Measurements from ENCODE around the gene SIPA1L3.
"Not testable (repeated sequence)": the region's sequence is repeated elsewhere in the genome, so short reads cannot be mapped to it uniquely, and the experiment has no call there.

Gene SIPA1L3

GRCh38 chr19:38064661-38065425 is 157.8 kb downstream of the SIPA1L3 start:
- no peaks in the 10 kb centered on the region for H3K27me3 ChIP-seq (ENCODE audit: control insufficient read depth in 3 of 3, insufficient read depth in 3 of 3, low read depth in 1 of 3, low read length in 3 of 3)

GRCh38 chr19:38065775-38066174 is 158.8 kb downstream of the SIPA1L3 start:
- DNase-seq (ENCODE audit: low spot score); H4K8ac ChIP-seq (ENCODE audit: low read depth, low read length); H3K36me3 ChIP-seq (replicated peaks in 1 of 2; ENCODE audit: control insufficient read depth in 2 of 2, insufficient read depth in 2 of 2, low read length in 2 of 2); H2BK120ac ChIP-seq (ENCODE audit: low read depth, low read length); H2AFZ ChIP-seq (ENCODE audit: low read length); H2BK12ac ChIP-seq (ENCODE audit: low read length); H2BK5ac ChIP-seq (ENCODE audit: low read length); H3K14ac ChIP-seq (ENCODE audit: low read length); H3K4me1 ChIP-seq (ENCODE audit: control insufficient read depth in 2 of 2, insufficient read depth in 1 of 2, low read depth in 1 of 2, low read length in 2 of 2); H2AK5ac ChIP-seq (ENCODE audit: low read depth, low read length); H3K27ac ChIP-seq (replicated peaks; ENCODE audit: low read length); H2BK15ac ChIP-seq (ENCODE audit: low read length); H3K23ac ChIP-seq (ENCODE audit: low read depth, low read length, poor library complexity); H4K91ac ChIP-seq (ENCODE audit: low read depth, low read length, poor library complexity); H3K18ac ChIP-seq (ENCODE audit: low read length); H3K4me3 ChIP-seq (ENCODE audit: low read length in 2 of 2); H3K9me3 ChIP-seq (replicated peaks in 1 of 2; ENCODE audit: control insufficient read depth in 2 of 2, insufficient read depth in 1 of 2, low read depth in 1 of 2, low read length in 2 of 2); H3K9ac ChIP-seq (ENCODE audit: low read depth, low read length, poor library complexity); H3K27me3 ChIP-seq (ENCODE audit: control insufficient read depth in 3 of 3, insufficient read depth in 3 of 3, low read depth in 1 of 3, low read length in 3 of 3); H3K4ac ChIP-seq (ENCODE audit: low read length); H3K79me1 ChIP-seq (ENCODE audit: low read depth, low read length); H3K4me2 ChIP-seq (ENCODE audit: insufficient read depth, low read length, poor library complexity, severe bottlenecking): not testable (repeated sequence)
- no CpG with 5 or more reads among the region's 7 CpGs for WGBS, 2 donors (ENCODE audit: extremely low coverage in 2 of 2, insufficient read length in 2 of 2, insufficient replicate concordance in 1 of 2)

More at GRCh38 chr19:38064661-38065425, 157.8 kb downstream of the SIPA1L3 start:
- Histone ChIP-seq H3K4me1 (ENCODE audit: control insufficient read depth in 2 of 2, insufficient read depth in 1 of 2, low read depth in 1 of 2, low read length in 2 of 2) (peaks cover 3 to 8% of the 10 kb centered on the region in 2 donors), H4K91ac (ENCODE audit: low read depth, low read length, poor library complexity) (no peak overlapping the region), H3K4ac (ENCODE audit: low read length) (no peak overlapping the region), H2BK5ac (ENCODE audit: low read length) (no peak overlapping the region), H3K27ac (replicated peaks; ENCODE audit: low read length) (no peak overlapping the region), H2BK12ac (ENCODE audit: low read length) (no peak overlapping the region), H3K79me1 (ENCODE audit: low read depth, low read length) (peaks cover 5% of the 10 kb centered on the region), H4K8ac (ENCODE audit: low read depth, low read length) (no peak overlapping the region), H2AK5ac (ENCODE audit: low read depth, low read length) (no peak overlapping the region), H3K36me3 (replicated peaks in 1 of 2; ENCODE audit: control insufficient read depth in 2 of 2, insufficient read depth in 2 of 2, low read length in 2 of 2) (no peaks in the 10 kb centered on the region), H3K14ac (ENCODE audit: low read length) (no peak overlapping the region), H3K4me2 (ENCODE audit: insufficient read depth, low read length, poor library complexity, severe bottlenecking) (no peak overlapping the region), H3K9me3 (replicated peaks in 1 of 2; ENCODE audit: control insufficient read depth in 2 of 2, insufficient read depth in 1 of 2, low read depth in 1 of 2, low read length in 2 of 2) (no peaks in the 10 kb centered on the region), H3K4me3 (ENCODE audit: low read length in 2 of 2) (no peak overlapping the region), H3K23ac (ENCODE audit: low read depth, low read length, poor library complexity) (no peak overlapping the region), H3K9ac (ENCODE audit: low read depth, low read length, poor library complexity) (no peak overlapping the region), H3K18ac (ENCODE audit: low read length) (no peak overlapping the region), H2BK15ac (ENCODE audit: low read length) (no peak overlapping the region), H2BK120ac (ENCODE audit: low read depth, low read length) (no peak overlapping the region), H2AFZ (ENCODE audit: low read length) (no peak overlapping the region)
- no CpG with 5 or more reads among the region's 7 CpGs for WGBS, 2 donors (ENCODE audit: extremely low coverage in 2 of 2, insufficient read length in 2 of 2, insufficient replicate concordance in 1 of 2)
- no peak for DNase-seq (ENCODE audit: low spot score)

GRCh38 chr19:38068826-38069225 is 161.8 kb downstream of the SIPA1L3 start:
- no peak overlapping the region for H2AFZ ChIP-seq (ENCODE audit: low read length)
- H4K91ac ChIP-seq (ENCODE audit: low read depth, low read length, poor library complexity), result no peak overlapping the region
- peaks cover 3% of the 10 kb centered on the region in 2 donors for H3K36me3 ChIP-seq (replicated peaks in 1 of 2; ENCODE audit: control insufficient read depth in 2 of 2, insufficient read depth in 2 of 2, low read length in 2 of 2)
- no peaks in the 10 kb centered on the region for H3K79me1 ChIP-seq (ENCODE audit: low read depth, low read length)
- no peak overlapping the region for H2BK120ac ChIP-seq (ENCODE audit: low read depth, low read length)
- H3K27me3 ChIP-seq (ENCODE audit: control insufficient read depth in 3 of 3, insufficient read depth in 3 of 3, low read depth in 1 of 3, low read length in 3 of 3), result no peaks in the 10 kb centered on the region
- H3K14ac ChIP-seq (ENCODE audit: low read length), result no peak overlapping the region
- no peak overlapping the region for H3K4me3 ChIP-seq (ENCODE audit: low read length in 2 of 2)
- no peak overlapping the region for H2AK5ac ChIP-seq (ENCODE audit: low read depth, low read length)
- no peak overlapping the region for H3K23ac ChIP-seq (ENCODE audit: low read depth, low read length, poor library complexity)
- H3K9me3 ChIP-seq (replicated peaks in 1 of 2; ENCODE audit: control insufficient read depth in 2 of 2, insufficient read depth in 1 of 2, low read depth in 1 of 2, low read length in 2 of 2), result no peaks in the 10 kb centered on the region
- H2BK5ac ChIP-seq (ENCODE audit: low read length), result peak overlapping the region; percentile 46
- peaks cover 0 to 1% of the 10 kb centered on the region in 2 donors for H3K4me1 ChIP-seq (ENCODE audit: control insufficient read depth in 2 of 2, insufficient read depth in 1 of 2, low read depth in 1 of 2, low read length in 2 of 2)
- no peak overlapping the region for H3K4me2 ChIP-seq (ENCODE audit: insufficient read depth, low read length, poor library complexity, severe bottlenecking)
- no peak overlapping the region for H2BK15ac ChIP-seq (ENCODE audit: low read length)
- WGBS, 2 donors (ENCODE audit: extremely low coverage in 2 of 2, insufficient read length in 2 of 2, insufficient replicate concordance in 1 of 2), result no CpG with 5 or more reads among the region's 6 CpGs
- no peak overlapping the region for H2BK12ac ChIP-seq (ENCODE audit: low read length)
- no peak overlapping the region for H3K4ac ChIP-seq (ENCODE audit: low read length)
- no peak overlapping the region for H4K8ac ChIP-seq (ENCODE audit: low read depth, low read length)
- H3K9ac ChIP-seq (ENCODE audit: low read depth, low read length, poor library complexity), result no peak overlapping the region
- no peak overlapping the region for H3K27ac ChIP-seq (replicated peaks; ENCODE audit: low read length)
- no peak for DNase-seq (ENCODE audit: low spot score)
- no peak overlapping the region for H3K18ac ChIP-seq (ENCODE audit: low read length)

- no peak overlapping the region for H2BK15ac ChIP-seq (ENCODE audit: low read length)
- H4K91ac ChIP-seq (ENCODE audit: low read depth, low read length, poor library complexity), result no peak overlapping the region
- peaks cover 3% of the 10 kb centered on the region in 2 donors for H3K36me3 ChIP-seq (replicated peaks in 1 of 2; ENCODE audit: control insufficient read depth in 2 of 2, insufficient read depth in 2 of 2, low read length in 2 of 2)
- DNase-seq (ENCODE audit: low spot score), result no peak
- H3K4me3 ChIP-seq (ENCODE audit: low read length in 2 of 2), result no peak overlapping the region
- H2BK5ac ChIP-seq (ENCODE audit: low read length), result no peak overlapping the region
- no peak overlapping the region for H3K14ac ChIP-seq (ENCODE audit: low read length)
- no peak overlapping the region for H3K4ac ChIP-seq (ENCODE audit: low read length)
- no peaks in the 10 kb centered on the region for H3K27me3 ChIP-seq (ENCODE audit: control insufficient read depth in 3 of 3, insufficient read depth in 3 of 3, low read depth in 1 of 3, low read length in 3 of 3)
- no peak overlapping the region for H3K18ac ChIP-seq (ENCODE audit: low read length)
- no peak overlapping the region for H2AK5ac ChIP-seq (ENCODE audit: low read depth, low read length)
- H3K79me1 ChIP-seq (ENCODE audit: low read depth, low read length), result no peaks in the 10 kb centered on the region
- H3K27ac ChIP-seq (replicated peaks; ENCODE audit: low read length), result no peak overlapping the region
- no peaks in the 10 kb centered on the region for H3K9me3 ChIP-seq (replicated peaks in 1 of 2; ENCODE audit: control insufficient read depth in 2 of 2, insufficient read depth in 1 of 2, low read depth in 1 of 2, low read length in 2 of 2)
- no peak overlapping the region for H3K23ac ChIP-seq (ENCODE audit: low read depth, low read length, poor library complexity)
- WGBS, 2 donors (ENCODE audit: extremely low coverage in 2 of 2, insufficient read length in 2 of 2, insufficient replicate concordance in 1 of 2), result no CpG with 5 or more reads among the region's 3 CpGs
- H3K4me1 ChIP-seq (ENCODE audit: control insufficient read depth in 2 of 2, insufficient read depth in 1 of 2, low read depth in 1 of 2, low read length in 2 of 2), result peaks cover 0 to 1% of the 10 kb centered on the region in 2 donors
- H2BK120ac ChIP-seq (ENCODE audit: low read depth, low read length), result no peak overlapping the region
- H3K9ac ChIP-seq (ENCODE audit: low read depth, low read length, poor library complexity), result no peak overlapping the region
- H3K4me2 ChIP-seq (ENCODE audit: insufficient read depth, low read length, poor library complexity, severe bottlenecking), result no peak overlapping the region
- H2BK12ac ChIP-seq (ENCODE audit: low read length), result no peak overlapping the region
- no peak overlapping the region for H4K8ac ChIP-seq (ENCODE audit: low read depth, low read length)
- H2AFZ ChIP-seq (ENCODE audit: low read length), result no peak overlapping the region
Observed at GRCh38 chr19:38070573-38070972, 163.6 kb downstream of the SIPA1L3 start.

All from neuronal stem cell (in vitro differentiated cells).